Glutamatergic neuron (in vitro differentiated cells): ENCODE results near the gene STAB2. TPM values are rescaled to one million over a fixed set of nuclear protein-coding genes. Genes with fewer than 3 reads are reported as not detected.

Experiments
- DNase-seq: peaks from one replicate; pipeline ENCODE4 v3.0.0; 2022
- H3K27ac Mint-ChIP-seq: one replicate; pipeline ENCODE4 v1.8.0; 2020; ENCODE audit warnings: mild to moderate bottlenecking, mixed read lengths, inconsistent platforms; ENCODE audit not compliant: unreplicated experiment
- H3K27me3 Mint-ChIP-seq: one replicate; pipeline ENCODE4 v1.8.0; 2020; ENCODE audit warnings: mild to moderate bottlenecking, moderate library complexity, mixed read lengths, inconsistent platforms; ENCODE audit not compliant: unreplicated experiment
- H3K36me3 Mint-ChIP-seq: one replicate; pipeline ENCODE4 v1.8.0; 2020; ENCODE audit warnings: mild to moderate bottlenecking, mixed read lengths, inconsistent platforms; ENCODE audit not compliant: unreplicated experiment
- H3K4me1 Mint-ChIP-seq: one replicate; pipeline ENCODE4 v1.8.0; 2020; ENCODE audit warnings: mild to moderate bottlenecking, low read depth, mixed read lengths, inconsistent platforms; ENCODE audit not compliant: unreplicated experiment
- H3K4me3 Mint-ChIP-seq: one replicate; pipeline ENCODE4 v1.8.0; 2020; ENCODE audit warnings: mild to moderate bottlenecking, mixed read lengths, inconsistent platforms; ENCODE audit not compliant: unreplicated experiment
- H3K9me3 Mint-ChIP-seq: one replicate; pipeline ENCODE4 v1.8.0; 2020; ENCODE audit warnings: mild to moderate bottlenecking, moderate library complexity, mixed read lengths, inconsistent platforms; ENCODE audit not compliant: unreplicated experiment
- CTCF ChIP-seq: fragments of 200-600 bp; sonication (generic); IDR thresholded peaks from one replicate; pipeline ENCODE4 v1.5.0; 2021; ENCODE audit not compliant: partially characterized antibody, unreplicated experiment
- total RNA-seq: library from RNA; stranded (reverse); fragmentation: NEBNext Ultra II Directional; extraction: Animal tissue kit (Norgen Biotek cat#: 25700); gene quantifications from one replicate; pipeline ENCODE4 v1.2.1, GENCODE V29; 2021; ENCODE audit not compliant: unreplicated experiment

The STAB2 gene
- total RNA-seq, 1 donor from 2014 or later, result not detected

GRCh38 chr12:103758310-103759089, 171.4 kb downstream of the STAB2 start:
- Mint-ChIP-seq H3K4me1 (no peaks in the 10 kb centered on the region), H3K9me3 (peaks cover 3% of the 10 kb centered on the region), H3K27ac (no peak overlapping the region), H3K4me3 (no peak overlapping the region), H3K36me3 (no peaks in the 10 kb centered on the region), H3K27me3 (no peaks in the 10 kb centered on the region)
- no peak for TF ChIP-seq CTCF
- DNase-seq, result no peak

GRCh38 chr12:103762473-103762872, 175.4 kb downstream of the STAB2 start:
- no peaks in the 10 kb centered on the region for H3K36me3 Mint-ChIP-seq
- H3K4me3 Mint-ChIP-seq, result no peak overlapping the region
- no peak overlapping the region for H3K27ac Mint-ChIP-seq
- H3K4me1 Mint-ChIP-seq, result no peaks in the 10 kb centered on the region
- H3K9me3 Mint-ChIP-seq, result peaks cover 3% of the 10 kb centered on the region
- H3K27me3 Mint-ChIP-seq, result no peaks in the 10 kb centered on the region
- DNase-seq, result no peak
- no peak for TF ChIP-seq CTCF

- TF ChIP-seq CTCF, result no peak
- H3K4me1 Mint-ChIP-seq, result peaks cover 4% of the 10 kb centered on the region
- no peaks in the 10 kb centered on the region for H3K36me3 Mint-ChIP-seq
- H3K9me3 Mint-ChIP-seq, result peaks cover 3% of the 10 kb centered on the region
- no peak overlapping the region for H3K4me3 Mint-ChIP-seq
- H3K27ac Mint-ChIP-seq, result no peak overlapping the region
- DNase-seq, result no peak
- no peaks in the 10 kb centered on the region for H3K27me3 Mint-ChIP-seq
These were observed 178.2 kb downstream of the STAB2 start for GRCh38 chr12:103765322-103765721.

- H3K27me3 Mint-ChIP-seq, result no peaks in the 10 kb centered on the region
- no peaks in the 10 kb centered on the region for H3K36me3 Mint-ChIP-seq
- no peak for DNase-seq
- TF ChIP-seq CTCF, result no peak
- H3K27ac Mint-ChIP-seq, result no peak overlapping the region
- H3K4me3 Mint-ChIP-seq, result no peak overlapping the region
- H3K4me1 Mint-ChIP-seq, result peaks cover 4% of the 10 kb centered on the region
- H3K9me3 Mint-ChIP-seq, result peaks cover 1% of the 10 kb centered on the region
These were observed 179.0 kb downstream of the STAB2 start for GRCh38 chr12:103766028-103766427.

GRCh38 chr12:103768467-103769123, 181.5 kb downstream of the STAB2 start:
- no peak overlapping the region for H3K4me3 Mint-ChIP-seq
- no peak overlapping the region for H3K27ac Mint-ChIP-seq
- H3K9me3 Mint-ChIP-seq, result peaks cover 1% of the 10 kb centered on the region

More at GRCh38 chr12:103768467-103769123, 181.5 kb downstream of the STAB2 start:
- H3K36me3 Mint-ChIP-seq, result no peaks in the 10 kb centered on the region
- H3K27me3 Mint-ChIP-seq, result no peaks in the 10 kb centered on the region
- TF ChIP-seq CTCF, result no peak
- peaks cover 4% of the 10 kb centered on the region for H3K4me1 Mint-ChIP-seq
- DNase-seq, result no peak
